ENCODE results near the gene NAPG.
"Not testable (repeated sequence)": the region's sequence is repeated elsewhere in the genome, so short reads cannot be mapped to it uniquely, and the experiment has no call there.

The NAPG gene

DNA sequence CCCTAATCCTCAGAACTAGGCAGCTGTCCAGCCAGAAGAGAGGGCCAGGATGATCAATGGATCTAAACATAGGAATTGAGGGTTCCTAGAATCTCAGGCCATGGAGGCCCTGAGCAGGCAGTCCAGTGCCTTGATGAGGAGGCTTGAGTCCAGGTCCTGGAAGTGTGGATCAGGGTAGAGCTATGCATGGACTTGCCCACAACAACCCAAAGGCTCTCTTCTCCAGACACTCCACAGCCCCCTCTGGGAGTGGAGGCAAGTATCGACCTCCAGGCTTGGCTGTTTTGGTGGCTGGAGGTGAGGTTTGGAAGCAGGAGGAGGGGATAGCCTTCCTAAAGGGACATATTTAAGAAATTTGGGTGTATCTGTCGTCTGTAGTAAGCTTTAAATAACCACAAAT, 45.7 kb downstream of the NAPG start:
- Mint-ChIP-seq H3K27me3 (ENCODE audit: low read depth) (no peaks in the 10 kb centered on the region), H3K36me3 (ENCODE audit: low read depth) (no peaks in the 10 kb centered on the region)
- TF ChIP-seq, protein P1, sequence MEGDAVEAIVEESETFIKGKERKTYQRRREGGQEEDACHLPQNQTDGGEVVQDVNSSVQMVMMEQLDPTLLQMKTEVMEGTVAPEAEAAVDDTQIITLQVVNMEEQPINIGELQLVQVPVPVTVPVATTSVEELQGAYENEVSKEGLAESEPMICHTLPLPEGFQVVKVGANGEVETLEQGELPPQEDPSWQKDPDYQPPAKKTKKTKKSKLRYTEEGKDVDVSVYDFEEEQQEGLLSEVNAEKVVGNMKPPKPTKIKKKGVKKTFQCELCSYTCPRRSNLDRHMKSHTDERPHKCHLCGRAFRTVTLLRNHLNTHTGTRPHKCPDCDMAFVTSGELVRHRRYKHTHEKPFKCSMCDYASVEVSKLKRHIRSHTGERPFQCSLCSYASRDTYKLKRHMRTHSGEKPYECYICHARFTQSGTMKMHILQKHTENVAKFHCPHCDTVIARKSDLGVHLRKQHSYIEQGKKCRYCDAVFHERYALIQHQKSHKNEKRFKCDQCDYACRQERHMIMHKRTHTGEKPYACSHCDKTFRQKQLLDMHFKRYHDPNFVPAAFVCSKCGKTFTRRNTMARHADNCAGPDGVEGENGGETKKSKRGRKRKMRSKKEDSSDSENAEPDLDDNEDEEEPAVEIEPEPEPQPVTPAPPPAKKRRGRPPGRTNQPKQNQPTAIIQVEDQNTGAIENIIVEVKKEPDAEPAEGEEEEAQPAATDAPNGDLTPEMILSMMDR (IDR thresholded peaks at IDR 0.05; ENCODE audit: unreplicated experiment in 3 of 3): no peak

GRCh38 chr18:10573261-10573660, 47.4 kb downstream of the NAPG start:
- H3K4me1 Mint-ChIP-seq; H3K36me3 Mint-ChIP-seq (ENCODE audit: low read depth); H3K9me3 Mint-ChIP-seq; H3K4me3 Mint-ChIP-seq; H3K27me3 Mint-ChIP-seq (ENCODE audit: low read depth); H3K27ac Mint-ChIP-seq: not testable (repeated sequence)

More for the DNA sequence above, 45.7 kb downstream of the NAPG start:
- Mint-ChIP-seq H3K4me1 (no peaks in the 10 kb centered on the region), H3K4me3 (no peak overlapping the region), H3K27ac (no peak overlapping the region), H3K9me3 (peaks cover 2% of the 10 kb centered on the region)

DNA sequence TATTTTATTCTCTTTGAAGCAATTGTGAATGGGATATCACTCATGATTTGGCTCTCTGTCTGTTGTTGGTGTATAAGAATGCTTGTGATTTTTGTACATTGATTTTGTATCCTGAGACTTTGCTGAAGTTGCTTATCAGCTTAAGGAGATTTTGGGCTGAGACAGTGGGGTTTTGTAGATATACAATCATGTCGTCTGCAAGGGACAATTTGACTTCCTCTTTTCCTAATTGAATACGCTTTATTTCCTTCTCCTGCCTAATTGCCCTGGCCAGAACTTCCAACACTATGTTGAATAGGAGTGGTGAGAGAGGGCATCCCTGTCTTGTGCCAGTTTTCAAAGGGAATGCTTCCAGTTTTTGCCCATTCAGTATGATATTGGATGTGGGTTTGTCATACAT, 48.6 kb downstream of the NAPG start:
- H3K27me3 Mint-ChIP-seq (ENCODE audit: low read depth); H3K4me3 Mint-ChIP-seq; H3K4me1 Mint-ChIP-seq; H3K36me3 Mint-ChIP-seq (ENCODE audit: low read depth); H3K9me3 Mint-ChIP-seq; H3K27ac Mint-ChIP-seq: not testable (repeated sequence)

GRCh38 chr18:10577842-10578572, 52.2 kb downstream of the NAPG start:
- H3K36me3 Mint-ChIP-seq (ENCODE audit: low read depth): not testable (repeated sequence)

DNA sequence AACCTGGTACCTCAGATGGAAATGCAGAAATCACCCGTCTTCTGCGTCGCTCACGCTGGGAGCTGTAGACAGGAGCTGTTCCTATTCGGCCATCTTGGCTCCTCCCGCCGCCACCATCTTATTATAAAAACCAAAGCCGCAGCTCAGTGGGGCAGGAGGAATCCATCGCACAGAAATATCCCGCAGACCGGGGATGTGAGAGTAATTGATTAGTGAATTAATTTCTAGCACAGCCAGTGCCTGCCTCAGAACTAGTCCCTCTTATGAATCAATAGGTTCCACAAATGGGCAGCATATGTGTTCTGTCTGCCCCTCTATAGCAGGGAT, 52.7 kb downstream of the NAPG start:
- not testable (repeated sequence) for H3K27me3 Mint-ChIP-seq (ENCODE audit: low read depth); H3K9me3 Mint-ChIP-seq; H3K27ac Mint-ChIP-seq; H3K4me3 Mint-ChIP-seq; H3K4me1 Mint-ChIP-seq; H3K36me3 Mint-ChIP-seq (ENCODE audit: low read depth)

More at GRCh38 chr18:10577842-10578572, 52.2 kb downstream of the NAPG start:
- not testable (repeated sequence) for H3K4me1 Mint-ChIP-seq; H3K9me3 Mint-ChIP-seq; H3K27ac Mint-ChIP-seq; H3K27me3 Mint-ChIP-seq (ENCODE audit: low read depth); H3K4me3 Mint-ChIP-seq

GRCh38 chr18:10579079-10579867, 53.4 kb downstream of the NAPG start:
- H3K27ac Mint-ChIP-seq: no peak overlapping the region
- H3K9me3 Mint-ChIP-seq: peaks cover 10% of the 10 kb centered on the region
- H3K4me3 Mint-ChIP-seq: no peak overlapping the region
- H3K36me3 Mint-ChIP-seq (ENCODE audit: low read depth): peaks cover 3% of the 10 kb centered on the region
- TF ChIP-seq, protein P1 (IDR thresholded peaks at IDR 0.05; ENCODE audit: unreplicated experiment in 3 of 3): no peak
- no peaks in the 10 kb centered on the region for H3K4me1 Mint-ChIP-seq
- H3K27me3 Mint-ChIP-seq (ENCODE audit: low read depth): peaks cover 4% of the 10 kb centered on the region

GRCh38 chr18:10580215-10580614, 54.4 kb downstream of the NAPG start:
- peaks cover 4% of the 10 kb centered on the region for H3K27me3 Mint-ChIP-seq (ENCODE audit: low read depth)
- TF ChIP-seq, protein P1 (IDR thresholded peaks at IDR 0.05; ENCODE audit: unreplicated experiment in 3 of 3): no peak
- H3K9me3 Mint-ChIP-seq: peaks cover 10% of the 10 kb centered on the region
- no peaks in the 10 kb centered on the region for H3K4me1 Mint-ChIP-seq
- no peak overlapping the region for H3K4me3 Mint-ChIP-seq
- no peak overlapping the region for H3K27ac Mint-ChIP-seq
- H3K36me3 Mint-ChIP-seq (ENCODE audit: low read depth): peaks cover 3% of the 10 kb centered on the region

DNA sequence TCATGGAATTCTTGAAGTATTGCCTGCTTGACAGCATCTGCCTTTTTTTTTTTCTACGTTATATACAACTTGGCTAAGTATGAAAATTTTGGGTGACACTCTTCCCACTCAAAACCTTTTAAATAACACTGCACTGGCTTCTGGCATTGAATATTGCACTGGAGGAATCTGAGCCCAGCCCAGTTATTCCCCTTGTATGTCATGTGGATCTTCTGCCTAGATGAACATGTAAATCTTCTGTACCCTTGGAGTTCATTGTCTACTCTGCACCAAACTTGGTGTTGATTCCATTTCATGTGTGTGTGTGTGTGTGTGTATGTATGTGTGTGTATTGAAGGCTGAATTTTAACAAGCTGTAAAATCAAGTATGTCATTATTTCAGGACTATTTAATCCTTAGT, 59.4 kb downstream of the NAPG start:
- H3K36me3 Mint-ChIP-seq (ENCODE audit: low read depth): no peaks in the 10 kb centered on the region
- TF ChIP-seq, protein P1 (IDR thresholded peaks at IDR 0.05; ENCODE audit: unreplicated experiment in 3 of 3): no peak

More for the DNA sequence above, 59.4 kb downstream of the NAPG start:
- Mint-ChIP-seq H3K9me3 (peaks cover 5% of the 10 kb centered on the region), H3K27me3 (ENCODE audit: low read depth) (peaks cover 4% of the 10 kb centered on the region), H3K4me1 (no peaks in the 10 kb centered on the region), H3K27ac (no peak overlapping the region), H3K4me3 (no peak overlapping the region)
